Activated CD8-positive, alpha-beta T cell treated with anti-CD3 and anti-CD28 coated beads for 36 hours (primary cell): ENCODE data around the gene SP140. TPM values are rescaled to one million over a fixed set of nuclear protein-coding genes. Genes with fewer than 3 reads are reported as not detected.
"Not testable (repeated sequence)": the region's sequence is repeated elsewhere in the genome, so short reads cannot be mapped to it uniquely, and the experiment has no call there.

Source experiments
- ATAC-seq: fragments of 200-7000 bp; cut with Tn5 transposase; one replicate; pipeline ENCODE4 v1.10.0; 2021; ENCODE audit warnings: mild to moderate bottlenecking, moderate library complexity
- CTCF ChIA-PET: fragments of 350-600 bp; sonication (Branson Sonifier 250); formaldehyde crosslinking; loops from one replicate; lab custom pipeline; 2021; ENCODE audit warnings: antibody characterized with exemption; lab: Charles Lee
- POLR2A ChIA-PET: fragments of 350-600 bp; sonication (Branson Sonifier 250); formaldehyde crosslinking; loops from one replicate; lab custom pipeline; 2021; ENCODE audit warnings: antibody characterized with exemption; lab: Charles Lee
- DNase-seq: peaks from one replicate; pipeline ENCODE4 v3.0.0-alpha.2; 2020
- H3K27ac Mint-ChIP-seq: one replicate; pipeline ENCODE4 v1.8.0; 2021; ENCODE audit warnings: mild to moderate bottlenecking, mixed read lengths
- H3K27me3 Mint-ChIP-seq: one replicate; pipeline ENCODE4 v1.8.0; 2021; ENCODE audit warnings: mixed read lengths
- H3K36me3 Mint-ChIP-seq: one replicate; pipeline ENCODE4 v1.8.0; 2021; ENCODE audit warnings: low read depth, mixed read lengths
- H3K4me1 Mint-ChIP-seq: one replicate; pipeline ENCODE4 v1.8.0; 2021; ENCODE audit warnings: low read depth, mixed read lengths
- H3K4me3 Mint-ChIP-seq: one replicate; pipeline ENCODE4 v1.8.0; 2021; ENCODE audit warnings: mild to moderate bottlenecking, moderate library complexity, mixed read lengths
- H3K9me3 Mint-ChIP-seq: one replicate; pipeline ENCODE4 v1.8.0; 2021; ENCODE audit warnings: mixed read lengths
- intact Hi-C: fragments of 100-400 bp; cut with micrococcal nuclease; formaldehyde crosslinking; loops from one replicate; pipeline ENCODE4 v1.10.0; 2022
- total RNA-seq, 2 experiments: library from RNA; stranded (reverse); gene quantifications; one replicate each; pipeline ENCODE4 v1.2.3, GENCODE V29; 2021
- TF ChIP-seq, protein P1 (sequence below): fragments of 200-600 bp; IDR thresholded peaks from one replicate; pipeline ENCODE4 v1.8.0; 2022; ENCODE audit warnings: antibody characterized with exemption, mild to moderate bottlenecking

SP140 gene
- total RNA-seq, 2 experiments from 2014 or later: 78.1 to 78.3 TPM

- H3K36me3 Mint-ChIP-seq: peaks cover 30% of the 10 kb centered on the region
- H3K27ac Mint-ChIP-seq: no peak overlapping the region
- ATAC-seq (no peak), DNase-seq (no peak)
- TF ChIP-seq, protein P1, sequence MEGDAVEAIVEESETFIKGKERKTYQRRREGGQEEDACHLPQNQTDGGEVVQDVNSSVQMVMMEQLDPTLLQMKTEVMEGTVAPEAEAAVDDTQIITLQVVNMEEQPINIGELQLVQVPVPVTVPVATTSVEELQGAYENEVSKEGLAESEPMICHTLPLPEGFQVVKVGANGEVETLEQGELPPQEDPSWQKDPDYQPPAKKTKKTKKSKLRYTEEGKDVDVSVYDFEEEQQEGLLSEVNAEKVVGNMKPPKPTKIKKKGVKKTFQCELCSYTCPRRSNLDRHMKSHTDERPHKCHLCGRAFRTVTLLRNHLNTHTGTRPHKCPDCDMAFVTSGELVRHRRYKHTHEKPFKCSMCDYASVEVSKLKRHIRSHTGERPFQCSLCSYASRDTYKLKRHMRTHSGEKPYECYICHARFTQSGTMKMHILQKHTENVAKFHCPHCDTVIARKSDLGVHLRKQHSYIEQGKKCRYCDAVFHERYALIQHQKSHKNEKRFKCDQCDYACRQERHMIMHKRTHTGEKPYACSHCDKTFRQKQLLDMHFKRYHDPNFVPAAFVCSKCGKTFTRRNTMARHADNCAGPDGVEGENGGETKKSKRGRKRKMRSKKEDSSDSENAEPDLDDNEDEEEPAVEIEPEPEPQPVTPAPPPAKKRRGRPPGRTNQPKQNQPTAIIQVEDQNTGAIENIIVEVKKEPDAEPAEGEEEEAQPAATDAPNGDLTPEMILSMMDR: no peak
- H3K4me1 Mint-ChIP-seq: no peaks in the 10 kb centered on the region
- CTCF ChIA-PET: no interaction called here
- H3K27me3 Mint-ChIP-seq: no peaks in the 10 kb centered on the region
- no peak overlapping the region for H3K4me3 Mint-ChIP-seq
- H3K9me3 Mint-ChIP-seq: peaks cover 22% of the 10 kb centered on the region
- intact Hi-C loops: no loop called here
- POLR2A ChIA-PET: interaction anchor here (1.2 kb wide), 1 partner anchor 12 kb away, joined by 3 read pairs; no protein-coding TSS in a partner anchor
These were observed 80.9 kb downstream of the SP140 start for GRCh38 chr2:230306474-230306873.

- intact Hi-C loops: no loop called here
- peaks cover 30% of the 10 kb centered on the region for H3K36me3 Mint-ChIP-seq
- peaks cover 17% of the 10 kb centered on the region for H3K9me3 Mint-ChIP-seq
- DNase-seq (no peak), ATAC-seq (no peak)
- no peak overlapping the region for H3K4me3 Mint-ChIP-seq
- no peaks in the 10 kb centered on the region for H3K4me1 Mint-ChIP-seq
- TF ChIP-seq, protein P1: no peak
- ChIA-PET CTCF (no interaction called here), POLR2A (interaction anchor here (1.2 kb wide), 1 partner anchor 10 kb away, joined by 3 read pairs; no protein-coding TSS in a partner anchor)
- no peaks in the 10 kb centered on the region for H3K27me3 Mint-ChIP-seq
- no peak overlapping the region for H3K27ac Mint-ChIP-seq
These were observed 81.9 kb downstream of the SP140 start for GRCh38 chr2:230307485-230307884.

GRCh38 chr2:230308402-230309000 is 83.0 kb downstream of the SP140 start:
- CTCF ChIA-PET: interaction anchor here (1.2 kb wide), 1 partner anchor 9 kb away, joined by 4 read pairs; no protein-coding TSS in a partner anchor
- peaks cover 34% of the 10 kb centered on the region for H3K36me3 Mint-ChIP-seq
- POLR2A ChIA-PET: interaction anchor here (1.2 kb wide), 1 partner anchor 103 kb away, joined by 4 read pairs; no protein-coding TSS in a partner anchor
- H3K4me3 Mint-ChIP-seq: no peak overlapping the region
- H3K27ac Mint-ChIP-seq: no peak overlapping the region
- intact Hi-C loops: no loop called here
- H3K27me3 Mint-ChIP-seq: no peaks in the 10 kb centered on the region
- H3K9me3 Mint-ChIP-seq: peaks cover 8% of the 10 kb centered on the region
- ATAC-seq (no peak), DNase-seq (no peak)
- no peaks in the 10 kb centered on the region for H3K4me1 Mint-ChIP-seq
- TF ChIP-seq, protein P1: no peak

- POLR2A ChIA-PET, H3K27me3 Mint-ChIP-seq, ATAC-seq, H3K4me3 Mint-ChIP-seq, H3K4me1 Mint-ChIP-seq, CTCF ChIA-PET, H3K27ac Mint-ChIP-seq, H3K9me3 Mint-ChIP-seq, DNase-seq, intact Hi-C loops: not testable (repeated sequence)
- H3K36me3 Mint-ChIP-seq: peaks cover 37% of the 10 kb centered on the region
These were observed 85.3 kb downstream of the SP140 start for GRCh38 chr2:230310792-230311191.

DNA sequence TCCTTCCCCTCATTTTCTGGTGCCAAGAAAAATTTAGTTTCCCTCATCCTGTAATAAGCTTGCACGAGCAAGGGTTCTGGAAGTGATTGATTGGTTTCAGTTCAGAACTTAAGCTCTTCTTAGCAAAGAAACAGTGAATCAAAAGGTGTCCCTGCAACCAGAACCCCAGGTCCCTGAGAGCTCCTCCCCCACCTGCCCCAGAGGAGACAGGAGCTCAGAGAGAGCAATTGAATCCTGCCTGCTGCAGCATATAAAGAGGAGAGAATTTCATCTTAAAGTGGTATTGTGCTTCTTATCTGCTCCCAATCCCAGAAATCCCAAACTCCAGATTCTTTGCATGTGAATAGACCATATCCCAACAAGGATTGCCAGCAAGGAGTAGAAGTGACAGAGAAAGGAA is 86.1 kb downstream of the SP140 start:
- CTCF ChIA-PET, DNase-seq, H3K4me3 Mint-ChIP-seq, POLR2A ChIA-PET, intact Hi-C loops, H3K27me3 Mint-ChIP-seq, ATAC-seq, H3K4me1 Mint-ChIP-seq, H3K9me3 Mint-ChIP-seq, H3K27ac Mint-ChIP-seq: not testable (repeated sequence)
- H3K36me3 Mint-ChIP-seq: peaks cover 41% of the 10 kb centered on the region

GRCh38 chr2:230312638-230313037 is 87.1 kb downstream of the SP140 start:
- intact Hi-C loops: no loop called here
- Mint-ChIP-seq H3K27ac (no peak overlapping the region), H3K36me3 (peaks cover 38% of the 10 kb centered on the region), H3K9me3 (no peaks in the 10 kb centered on the region), H3K4me1 (peaks cover 7% of the 10 kb centered on the region), H3K4me3 (no peak overlapping the region), H3K27me3 (no peaks in the 10 kb centered on the region)
- POLR2A ChIA-PET: no interaction called here
- TF ChIP-seq, protein P1: no peak
- CTCF ChIA-PET: interaction anchor here (2.3 kb wide), 1 partner anchor 33 kb away, joined by 8 read pairs; no protein-coding TSS in a partner anchor
- ATAC-seq: no peak
- no peak for DNase-seq
